HG02840 (cell line): ENCODE measurements around the gene RTP1.
"Not testable (repeated sequence)": the region's sequence is repeated elsewhere in the genome, so short reads cannot be mapped to it uniquely, and the experiment has no call there.

Experiments used
- ATAC-seq: cut with Tn5 transposase; IDR thresholded peaks from one replicate; pipeline ENCODE4 v1.9.1; 2021; ENCODE audit warnings: mild to moderate bottlenecking, moderate library complexity, moderate number of reproducible peaks; ENCODE audit not compliant: unreplicated experiment, low FRiP score

The RTP1 gene

DNA sequence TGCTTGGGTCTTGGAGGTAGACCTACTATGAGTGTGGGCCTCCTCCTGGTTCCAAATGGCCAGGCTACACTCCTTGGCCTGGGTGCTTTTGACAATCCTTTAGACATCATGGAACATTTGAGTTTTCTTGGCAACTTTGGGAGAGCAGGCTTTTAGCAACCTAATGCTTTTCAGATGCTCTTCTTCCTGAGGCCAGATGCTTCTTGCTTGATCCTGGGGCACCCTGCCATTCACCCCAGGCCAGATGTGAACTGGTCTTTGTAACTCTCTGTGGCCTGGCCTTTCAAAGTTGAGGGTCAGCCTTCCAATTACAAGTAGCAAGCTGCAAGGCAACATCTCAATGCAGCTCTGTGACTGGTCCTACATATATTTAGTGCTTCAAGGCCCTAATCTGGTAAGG, 40.5 kb downstream of the RTP1 start:
- ATAC-seq = no peak

DNA sequence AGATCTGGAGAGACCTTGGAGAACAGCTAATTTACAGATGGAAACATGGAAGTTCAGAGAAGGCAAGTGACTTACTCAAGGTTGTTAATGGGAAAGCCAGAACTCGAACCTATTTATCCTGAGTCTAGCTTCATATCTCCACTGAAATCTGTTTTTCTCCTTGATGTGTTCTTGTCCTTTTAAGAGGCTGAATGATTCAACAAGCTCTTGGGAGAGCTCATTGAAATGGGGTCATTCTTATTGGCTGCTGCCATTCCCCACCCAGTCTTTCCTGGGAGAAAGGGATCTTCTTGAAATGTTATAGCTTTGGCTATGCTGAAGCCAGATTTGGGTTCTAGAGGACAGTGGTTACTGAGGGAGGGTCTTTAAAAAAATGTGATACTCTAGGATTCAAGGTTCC, 41.0 kb downstream of the RTP1 start:
- no peak for ATAC-seq

- not testable (repeated sequence) for ATAC-seq
These were observed 41.5 kb downstream of the RTP1 start for GRCh38 chr3:187238835-187239234.

GRCh38 chr3:187242435-187242834, 45.1 kb downstream of the RTP1 start:
- ATAC-seq = no peak

DNA sequence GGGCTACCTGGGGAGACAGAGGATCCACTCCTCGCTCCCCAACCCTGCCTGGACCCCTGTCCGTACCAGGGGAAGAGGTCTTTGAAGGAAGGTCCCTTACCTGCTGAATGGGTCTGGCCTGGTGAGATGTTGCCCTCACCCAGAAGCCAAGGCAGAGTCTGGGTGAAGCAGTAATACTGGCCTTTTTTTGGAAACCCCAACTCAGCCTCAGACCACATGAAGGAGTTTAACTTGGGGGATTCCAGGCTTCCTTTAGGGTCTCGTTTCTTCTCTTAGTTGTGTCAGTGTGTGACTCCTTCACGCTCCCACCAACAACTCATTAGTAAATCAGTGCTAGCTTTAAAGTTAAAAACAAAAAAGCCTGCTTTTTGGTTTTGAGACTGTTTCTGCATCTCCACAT, 45.6 kb downstream of the RTP1 start:
- no peak for ATAC-seq

GRCh38 chr3:187243933-187244524, 46.7 kb downstream of the RTP1 start:
- ATAC-seq = no peak

GRCh38 chr3:187247398-187247797, 50.1 kb downstream of the RTP1 start:
- ATAC-seq = no peak
